Measurements from ENCODE around the gene NBEAL1. TPM values are rescaled to one million over a fixed set of nuclear protein-coding genes. Genes with fewer than 3 reads are reported as not detected.

NBEAL1 gene
- total RNA-seq, 3 donors from 2014 or later (not counting 1 experiment from before 2014, with no cell fraction given) = 12.2 to 19.7 (median 12.9) TPM

DNA sequence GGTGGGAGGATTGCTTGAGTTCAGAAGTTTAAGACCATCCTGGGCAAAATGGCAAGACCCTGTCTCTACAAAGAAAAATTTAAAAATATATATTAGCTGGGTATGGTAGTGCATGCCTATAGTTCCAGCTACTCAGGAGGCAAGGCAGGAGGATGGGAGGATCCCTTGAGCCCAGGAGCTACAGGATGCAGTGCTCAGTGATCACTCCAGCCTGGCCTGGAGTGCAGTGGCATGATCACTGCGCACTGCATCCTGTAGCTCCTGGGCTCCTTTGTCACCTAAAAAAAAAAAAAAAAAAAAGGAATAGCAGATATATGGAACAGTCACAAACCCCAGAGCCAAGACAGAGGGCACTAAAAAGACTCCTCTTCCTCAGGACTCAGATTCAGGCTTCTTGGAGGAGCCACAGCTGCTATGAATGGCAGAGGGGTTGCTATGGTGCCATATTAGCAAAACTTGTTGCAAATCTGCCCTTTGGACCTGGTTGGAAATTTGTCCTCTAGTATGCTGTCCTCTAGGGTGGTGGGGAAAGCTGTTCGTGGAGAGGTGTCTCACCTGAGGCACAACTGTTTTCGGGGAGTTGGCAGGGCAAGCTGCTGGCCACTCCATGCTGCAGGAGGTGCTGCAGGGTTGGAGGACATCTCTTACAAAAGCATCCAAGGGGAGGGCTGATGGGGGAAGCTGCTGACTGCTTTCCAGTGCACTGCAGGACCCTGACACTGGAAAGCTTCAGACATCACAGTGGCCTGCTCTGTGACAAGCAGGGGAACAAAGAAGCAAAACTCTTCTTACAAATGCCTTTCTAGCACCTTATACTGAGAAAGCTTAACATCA lies 246.9 kb downstream of the NBEAL1 start:
- TF ChIP-seq, protein P1, sequence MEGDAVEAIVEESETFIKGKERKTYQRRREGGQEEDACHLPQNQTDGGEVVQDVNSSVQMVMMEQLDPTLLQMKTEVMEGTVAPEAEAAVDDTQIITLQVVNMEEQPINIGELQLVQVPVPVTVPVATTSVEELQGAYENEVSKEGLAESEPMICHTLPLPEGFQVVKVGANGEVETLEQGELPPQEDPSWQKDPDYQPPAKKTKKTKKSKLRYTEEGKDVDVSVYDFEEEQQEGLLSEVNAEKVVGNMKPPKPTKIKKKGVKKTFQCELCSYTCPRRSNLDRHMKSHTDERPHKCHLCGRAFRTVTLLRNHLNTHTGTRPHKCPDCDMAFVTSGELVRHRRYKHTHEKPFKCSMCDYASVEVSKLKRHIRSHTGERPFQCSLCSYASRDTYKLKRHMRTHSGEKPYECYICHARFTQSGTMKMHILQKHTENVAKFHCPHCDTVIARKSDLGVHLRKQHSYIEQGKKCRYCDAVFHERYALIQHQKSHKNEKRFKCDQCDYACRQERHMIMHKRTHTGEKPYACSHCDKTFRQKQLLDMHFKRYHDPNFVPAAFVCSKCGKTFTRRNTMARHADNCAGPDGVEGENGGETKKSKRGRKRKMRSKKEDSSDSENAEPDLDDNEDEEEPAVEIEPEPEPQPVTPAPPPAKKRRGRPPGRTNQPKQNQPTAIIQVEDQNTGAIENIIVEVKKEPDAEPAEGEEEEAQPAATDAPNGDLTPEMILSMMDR (IDR thresholded peaks at IDR 0.05) = no peak
- ATAC-seq (no peak), DNase-seq (no peak)
- Histone ChIP-seq H3K27me3 (ENCODE audit: control insufficient read depth, insufficient read depth, low read length) (no peaks in the 10 kb centered on the region), H3K9me3 (ENCODE audit: control insufficient read depth, insufficient read depth, low read length) (no peaks in the 10 kb centered on the region), H3K4me1 (ENCODE audit: control insufficient read depth, insufficient read depth, low read length) (no peaks in the 10 kb centered on the region), H3K4me3 (ENCODE audit: low read length) (no peak overlapping the region), H3K27ac (ENCODE audit: low read length) (no peak overlapping the region), H3K36me3 (ENCODE audit: control insufficient read depth, insufficient read depth, low read length) (peaks cover 21% of the 10 kb centered on the region)
- WGBS (ENCODE audit: insufficient coverage) = 97% methylated on average over 3 of the region's 3 CpGs
- Mint-ChIP-seq H3K27me3 (ENCODE audit: low read depth in 2 of 2) (no peaks in the 10 kb centered on the region), H3K27ac (peak overlapping the region in 1 of 2 donors; percentile 49), H3K36me3 (peaks cover 8% of the 10 kb centered on the region), H3K4me3 (no peak overlapping the region), H3K4me1 (peaks cover 20% of the 10 kb centered on the region in 2 donors), H3K9me3 (no peaks in the 10 kb centered on the region)
- intact Hi-C loops (cut with micrococcal nuclease) = no loop called here

Other genes starting within 250 kb of the NBEAL1 start
- gene ICA1L, start 143.1 kb upstream of the NBEAL1 start, total RNA-seq = 10 to 100 TPM in 2 of 3 donors, 1 to 10 TPM in 1; 9.0 to 15.5 (median 10.4) TPM
- gene WDR12, start 103.2 kb upstream of the NBEAL1 start, total RNA-seq = 10 to 100 TPM in 2 of 3 donors, 1 to 10 TPM in 1; 7.8 to 14.5 (median 12.9) TPM
- gene CARF, start 102.6 kb upstream of the NBEAL1 start, total RNA-seq = 10 to 100 TPM; 15.7 to 18.8 (median 16.0) TPM
- 10 to 100 TPM; 19.8 to 31.9 (median 30.7) TPM for gene CYP20A1, start 224.1 kb downstream of the NBEAL1 start, total RNA-seq